Transverse colon (tissue), 4 donors: ENCODE results near the gene ZNF205. TPM values are rescaled to one million over a fixed set of nuclear protein-coding genes. Genes with fewer than 3 reads are reported as not detected.

Experiments
- DNase-seq: peaks from one replicate; pipeline ENCODE4 v3.0.0-alpha.2; 2019
- H3K27ac ChIP-seq, 4 donors: fragments of 200-600 bp; sonication (generic); 2 replicates each; pipeline ENCODE4 v1.5.1; 2016 to 2018; ENCODE audit warnings: inconsistent platforms in 4 of 4
- H3K27me3 ChIP-seq: fragments of 200-600 bp; sonication (generic); 2 replicates; pipeline ENCODE4 v1.5.1; 2017; ENCODE audit warnings: inconsistent platforms
- H3K36me3 ChIP-seq, 4 donors: fragments of 200-600 bp; sonication (generic); 2 replicates each; pipeline ENCODE4 v1.5.1; 2017 to 2019; ENCODE audit warnings: inconsistent platforms in 4 of 4
- H3K4me1 ChIP-seq, 4 donors: fragments of 200-600 bp; sonication (generic); 2 replicates each; pipeline ENCODE4 v1.5.1; 2017 to 2020; ENCODE audit warnings: inconsistent platforms in 4 of 4
- H3K4me3 ChIP-seq, 4 donors: fragments of 200-600 bp; sonication (generic); 1 replicate in 1 of 4; 2 replicates in 3 of 4; pipeline versions ENCODE4 v1.5.1 to v1.6.1; 2017 to 2019; ENCODE audit warnings: inconsistent platforms in 4 of 4
- H3K9me3 ChIP-seq, 2 donors: fragments of 200-600 bp; sonication (generic); 2 replicates each; pipeline ENCODE4 v1.5.1; 2017 to 2019; ENCODE audit warnings: inconsistent platforms in 2 of 2
- CTCF ChIP-seq, 5 experiments: fragments of 200-600 bp in 3 of 5; fragments of 450-650 bp in 2 of 5; sonication (generic) in 3 of 5; IDR thresholded peaks; 1 replicate in 2 of 5; 2 replicates in 3 of 5; pipeline ENCODE4 v1.5.1; 2016 to 2017; ENCODE audit warnings: antibody characterized with exemption in 5 of 5, inconsistent platforms in 3 of 5, mild to moderate bottlenecking in 2 of 5, moderate library complexity in 1 of 5
- EP300 ChIP-seq: sonication (generic); formaldehyde crosslinking; IDR thresholded peaks from one replicate; pipeline ENCODE4 v1.6.1; 2017; ENCODE audit warnings: antibody characterized with exemption, low read depth
- POLR2A ChIP-seq: fragments of 450-650 bp; IDR thresholded peaks from one replicate; pipeline ENCODE4 v1.6.1; 2016; ENCODE audit warnings: antibody characterized with exemption, mild to moderate bottlenecking, moderate library complexity
- POLR2AphosphoS5 ChIP-seq, 3 donors: sonication (generic); formaldehyde crosslinking; IDR thresholded peaks; one replicate each; pipeline ENCODE4 v1.6.1; 2016; ENCODE audit warnings: antibody characterized with exemption in 3 of 3
- WGBS, 2 donors: methylation state at CpG; one replicate each; pipeline ENCODE4 v1.1.5; 2018; ENCODE audit warnings: low coverage in 1 of 2; 5-methylcytosine and 5-hydroxymethylcytosine counted together
- in situ Hi-C, 4 donors: fragments of 200-750 bp; cut with MboI; loops; one replicate each; pipeline versions ENCODE4 v1.15.0 to v1.15.1; 2017; ENCODE audit warnings: low sequenced_read_pairs in 3 of 4, low pct_ligation_motif_present in 1 of 4, low pct_unique_long_range_greater_than_20kb in 1 of 4
- intact Hi-C: fragments of 100-400 bp; cut with DNase I; formaldehyde crosslinking; loops from one replicate; pipeline ENCODE4 v1.15.1; 2023; ENCODE audit warnings: low total_unique reads
- total RNA-seq, 4 donors: library from RNA; depleted of rRNA; stranded (reverse); fragments of >200 nt; gene quantifications; one replicate each; pipeline ENCODE4 v1.1.0, GENCODE V29; 2016

The ZNF205 gene
- total RNA-seq, 4 donors from 2014 or later: 5.2 to 16.3 (median 15.5) TPM

DNA sequence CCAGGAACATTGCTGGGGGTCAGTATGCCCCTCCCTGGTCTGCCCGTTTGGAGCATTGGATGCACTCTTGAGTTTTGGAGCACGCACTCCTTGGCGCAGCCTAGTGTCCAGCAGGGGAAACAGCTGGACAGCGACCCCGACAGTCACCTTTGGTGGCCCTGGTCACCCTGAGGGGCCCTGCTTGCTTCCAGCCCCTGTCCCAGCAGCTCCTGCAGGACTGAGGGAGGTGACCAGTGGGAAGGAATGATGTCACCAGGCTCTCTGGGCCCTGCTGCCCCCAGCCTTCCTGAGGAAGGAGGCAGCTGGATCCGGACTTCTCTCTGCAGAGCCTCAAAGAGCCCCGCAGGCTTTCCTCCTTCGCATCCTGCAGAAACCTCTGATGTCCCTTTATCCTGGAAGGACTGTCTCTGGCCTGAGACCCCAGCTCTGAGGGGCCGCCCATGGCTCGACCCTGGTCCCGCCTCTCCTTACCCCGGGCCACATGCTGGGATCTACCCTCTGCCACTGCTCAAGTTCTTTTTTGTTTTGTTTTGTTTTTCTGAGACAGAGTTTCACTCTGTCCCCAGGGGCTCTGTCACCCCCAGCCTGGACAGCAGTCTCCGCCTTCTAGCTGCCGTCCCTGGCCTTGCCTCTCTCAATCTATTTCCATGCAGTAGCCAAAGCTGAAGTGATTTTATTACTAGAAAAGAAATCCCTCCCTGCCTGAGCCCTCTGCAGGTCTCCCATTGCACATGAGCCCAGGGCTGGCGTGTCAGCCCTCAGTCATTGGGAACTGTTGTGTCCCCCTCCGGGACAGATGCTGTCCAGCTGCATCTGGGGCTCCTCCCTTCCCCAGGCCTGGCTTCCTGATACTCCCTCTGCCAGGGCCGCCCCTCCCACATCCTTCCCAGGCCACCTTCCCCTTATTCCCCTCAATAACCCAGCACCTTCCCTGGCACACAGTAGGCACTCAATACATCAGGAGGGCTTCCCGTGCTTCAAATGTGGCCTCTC lies 24.8 kb upstream of the ZNF205 start:
- Histone ChIP-seq H3K4me1 (peaks cover 0 to 7% (median 0%) of the 10 kb centered on the region in 4 donors), H3K4me3 (no peak overlapping the region), H3K27ac (peak overlapping the region; percentile 16 to 34 (median 22)), H3K9me3 (no peaks in the 10 kb centered on the region), H3K36me3 (no peaks in the 10 kb centered on the region), H3K27me3 (peaks cover 8% of the 10 kb centered on the region)
- 66% methylated on average over 18 of the region's 18 CpGs; no CpG with 5 or more reads in 1 of the 2 donors for WGBS, 2 donors
- intact Hi-C loops: no loop called here
- no peak for DNase-seq
- in situ Hi-C loops: no loop called here
- TF ChIP-seq EP300 (no peak), CTCF (IDR thresholded peaks at IDR 0.05) (peak in 1 of 5 experiments; percentile 37)

DNA sequence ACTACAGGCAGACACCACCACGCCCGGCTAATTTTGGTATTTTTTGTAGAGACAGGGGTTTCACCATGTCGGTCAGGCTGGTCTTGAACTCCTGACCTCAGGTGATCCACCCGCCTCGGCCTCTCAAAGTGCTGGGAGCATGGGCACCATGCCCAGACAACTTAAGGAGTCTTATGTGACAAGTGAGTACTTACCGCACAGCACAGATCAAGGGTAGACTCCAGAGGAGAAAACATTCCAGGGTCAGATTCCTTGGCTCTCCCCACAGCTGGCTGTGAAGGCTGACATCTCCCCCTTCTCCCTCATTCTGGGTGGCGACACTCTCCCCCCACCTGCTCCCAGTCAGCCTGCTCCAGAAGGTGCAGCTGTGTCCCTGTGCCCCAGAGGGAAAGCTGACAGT lies 23.9 kb upstream of the ZNF205 start:
- Histone ChIP-seq H3K4me3 (no peak overlapping the region), H3K27ac (no peak overlapping the region), H3K4me1 (peaks cover 0 to 7% (median 0%) of the 10 kb centered on the region in 4 donors), H3K36me3 (no peaks in the 10 kb centered on the region), H3K27me3 (peaks cover 11% of the 10 kb centered on the region), H3K9me3 (no peaks in the 10 kb centered on the region)
- intact Hi-C loops (no loop called here), in situ Hi-C loops (no loop called here)
- WGBS, 2 donors: 70 to 100% methylated on average over 2 to 7 of the region's 7 CpGs
- no peak for TF ChIP-seq POLR2AphosphoS5 (IDR thresholded peaks at IDR 0.05)
- TF ChIP-seq EP300: no peak
- TF ChIP-seq POLR2A: no peak
- no peak for TF ChIP-seq CTCF (IDR thresholded peaks at IDR 0.05)
- no peak for DNase-seq

DNA sequence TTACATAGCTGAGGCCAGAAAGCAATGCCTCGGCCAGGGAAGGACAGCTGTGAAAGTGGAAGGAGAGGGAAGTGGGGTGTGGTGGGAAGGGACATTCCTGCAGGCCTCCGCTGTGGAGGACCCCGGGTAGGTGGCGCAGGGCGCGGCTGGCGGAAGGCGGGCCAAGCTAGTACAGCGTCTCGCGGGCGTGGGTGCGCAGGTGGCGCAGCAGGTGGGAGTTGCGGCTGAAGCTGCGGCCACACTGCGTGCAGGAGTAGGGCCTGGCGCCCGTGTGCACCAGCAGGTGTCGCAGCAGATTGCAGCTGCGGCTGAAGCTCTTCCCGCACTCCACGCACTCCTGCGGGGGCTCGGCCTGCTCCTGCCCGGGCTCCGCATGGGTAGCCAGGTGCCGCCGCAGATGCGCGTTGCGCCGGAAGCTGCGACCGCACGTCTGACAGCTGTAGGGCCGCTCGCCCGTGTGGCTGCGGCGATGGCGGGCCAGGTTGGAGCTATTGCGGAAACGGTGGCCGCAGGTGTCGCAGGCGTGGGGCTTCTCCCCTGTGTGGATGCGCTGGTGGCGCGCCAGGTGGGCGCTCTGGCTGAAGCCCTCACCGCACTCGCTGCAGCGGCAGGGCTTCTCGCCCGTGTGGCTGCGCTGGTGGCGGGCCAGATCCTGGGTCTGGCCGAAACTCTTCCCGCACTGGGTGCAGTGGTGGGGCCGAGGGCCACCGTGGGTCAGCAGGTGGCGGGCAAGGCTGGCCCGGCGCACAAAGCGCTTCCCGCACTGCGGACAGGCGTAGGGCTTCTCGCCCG lies 23.3 kb upstream of the ZNF205 start:
- no peaks in the 10 kb centered on the region for H3K9me3 ChIP-seq
- H3K27ac ChIP-seq: no peak overlapping the region
- no peak for DNase-seq
- intact Hi-C loops (no loop called here), in situ Hi-C loops (no loop called here)
- 92 to 95% methylated on average over 15 to 70 of the region's 71 CpGs for WGBS, 2 donors
- H3K36me3 ChIP-seq: no peaks in the 10 kb centered on the region
- peaks cover 11% of the 10 kb centered on the region for H3K27me3 ChIP-seq
- peaks cover 0 to 7% (median 0%) of the 10 kb centered on the region in 4 donors for H3K4me1 ChIP-seq
- TF ChIP-seq POLR2AphosphoS5 (IDR thresholded peaks at IDR 0.05): no peak
- TF ChIP-seq EP300: no peak
- TF ChIP-seq CTCF (IDR thresholded peaks at IDR 0.05): no peak
- no peak for TF ChIP-seq POLR2A
- no peak overlapping the region for H3K4me3 ChIP-seq
